AG04449 (cell line): ENCODE measurements around the gene FAM210B.

ENCODE experiments used
- CTCF ChIA-PET: fragments of 350-600 bp; formaldehyde crosslinking; extraction: SDS; loops from one replicate; lab custom pipeline; 2021; ENCODE audit warnings: antibody characterized with exemption; lab: Yijun Ruan, JAX
- POLR2A ChIA-PET: fragments of 400-600, 350-600 bp; formaldehyde crosslinking; extraction: SDS; loops from one replicate; lab custom pipeline; 2020; ENCODE audit warnings: antibody characterized with exemption, inconsistent platforms; lab: Yijun Ruan, JAX
- DNase-seq: peaks from one replicate; pipeline ENCODE4 v3.0.0-alpha.2; 2010; ENCODE audit warnings: low read depth, low spot score
- H3K4me3 ChIP-seq: 2 replicates; pipeline ENCODE4 v1.5.1; 2011; ENCODE audit warnings: low read depth, mild to moderate bottlenecking, control low read depth, low read length
- TF ChIP-seq, protein P1 (sequence below): IDR thresholded peaks from one replicate; pipeline ENCODE4 v1.5.1; 2011; ENCODE audit warnings: mild to moderate bottlenecking, moderate library complexity, low read length, control low read depth, inconsistent platforms; ENCODE audit not compliant: insufficient read depth; ENCODE audit errors: missing control alignments

FAM210B gene, protein sequence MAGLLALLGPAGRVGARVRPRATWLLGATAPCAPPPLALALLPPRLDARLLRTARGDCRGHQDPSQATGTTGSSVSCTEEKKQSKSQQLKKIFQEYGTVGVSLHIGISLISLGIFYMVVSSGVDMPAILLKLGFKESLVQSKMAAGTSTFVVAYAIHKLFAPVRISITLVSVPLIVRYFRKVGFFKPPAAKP

DNA sequence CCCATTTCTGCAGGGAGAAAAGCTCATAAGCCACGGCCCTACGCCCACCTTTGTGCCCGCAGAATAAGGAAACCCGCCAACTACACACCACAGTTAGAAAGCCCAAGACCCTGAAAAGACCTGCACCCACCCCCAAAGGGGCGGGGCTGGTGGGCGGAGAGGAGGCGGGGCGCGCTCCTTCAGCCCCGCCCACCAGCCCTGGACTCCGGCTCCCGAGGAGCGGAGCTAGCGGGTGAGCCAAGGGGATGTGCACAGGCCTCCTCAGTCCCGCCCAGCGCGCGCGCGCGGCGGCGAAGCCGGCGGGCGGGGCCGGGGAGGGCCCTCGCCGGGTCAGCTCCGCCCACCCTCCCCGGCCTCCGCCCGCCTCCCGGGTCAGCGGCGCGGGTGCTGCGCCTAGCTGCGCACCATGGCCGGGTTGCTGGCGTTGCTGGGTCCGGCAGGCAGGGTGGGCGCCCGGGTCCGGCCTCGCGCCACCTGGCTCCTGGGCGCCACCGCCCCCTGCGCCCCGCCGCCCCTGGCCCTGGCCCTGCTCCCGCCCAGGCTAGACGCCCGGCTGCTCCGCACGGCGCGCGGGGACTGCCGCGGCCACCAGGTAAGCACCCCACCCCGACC lies at the start of gene FAM210B:
Gene FAM210B, plus strand, starts transcription at position 375 of the 612 bp plus-strand sequence. Its CDS starts 32 bp downstream, at position 407.
- no peak for DNase-seq
- POLR2A ChIA-PET: interaction anchor here (1.1 kb wide), 1 partner anchor 81 kb away, joined by 5 read pairs; no protein-coding TSS in a partner anchor
- CTCF ChIA-PET: interaction anchor here (0.6 to 3.3 kb wide), 5 partner anchors 15 to 1691 kb away, joined by 3 to 15 read pairs (median 3); no protein-coding TSS in a partner anchor
- peak within 1 kb of the TSS; percentile 83 for H3K4me3 ChIP-seq
- TF ChIP-seq, protein P1, sequence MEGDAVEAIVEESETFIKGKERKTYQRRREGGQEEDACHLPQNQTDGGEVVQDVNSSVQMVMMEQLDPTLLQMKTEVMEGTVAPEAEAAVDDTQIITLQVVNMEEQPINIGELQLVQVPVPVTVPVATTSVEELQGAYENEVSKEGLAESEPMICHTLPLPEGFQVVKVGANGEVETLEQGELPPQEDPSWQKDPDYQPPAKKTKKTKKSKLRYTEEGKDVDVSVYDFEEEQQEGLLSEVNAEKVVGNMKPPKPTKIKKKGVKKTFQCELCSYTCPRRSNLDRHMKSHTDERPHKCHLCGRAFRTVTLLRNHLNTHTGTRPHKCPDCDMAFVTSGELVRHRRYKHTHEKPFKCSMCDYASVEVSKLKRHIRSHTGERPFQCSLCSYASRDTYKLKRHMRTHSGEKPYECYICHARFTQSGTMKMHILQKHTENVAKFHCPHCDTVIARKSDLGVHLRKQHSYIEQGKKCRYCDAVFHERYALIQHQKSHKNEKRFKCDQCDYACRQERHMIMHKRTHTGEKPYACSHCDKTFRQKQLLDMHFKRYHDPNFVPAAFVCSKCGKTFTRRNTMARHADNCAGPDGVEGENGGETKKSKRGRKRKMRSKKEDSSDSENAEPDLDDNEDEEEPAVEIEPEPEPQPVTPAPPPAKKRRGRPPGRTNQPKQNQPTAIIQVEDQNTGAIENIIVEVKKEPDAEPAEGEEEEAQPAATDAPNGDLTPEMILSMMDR: no peak

DNA sequence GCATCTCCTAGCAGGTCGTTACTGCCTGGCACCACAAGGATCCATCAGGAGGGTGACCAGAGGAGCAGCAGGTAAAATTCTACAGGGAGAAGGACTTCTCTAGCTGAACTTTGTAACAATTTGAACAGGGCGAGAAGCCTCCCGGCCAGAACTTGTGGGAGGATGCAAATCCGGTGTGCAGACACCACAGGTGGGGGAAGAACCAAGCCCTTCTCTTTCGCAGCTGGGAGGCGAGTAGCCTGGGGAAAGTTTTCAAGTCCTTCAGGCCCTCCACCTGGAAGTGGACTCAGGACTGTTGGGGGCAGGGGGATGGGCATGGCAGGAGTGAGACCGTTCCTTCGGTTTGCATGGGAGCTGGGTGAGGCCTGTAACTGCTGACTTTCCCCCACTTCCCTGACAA lies 42.7 kb upstream of the FAM210B start:
- no peak overlapping the region for H3K4me3 ChIP-seq
- POLR2A ChIA-PET: no interaction called here
- TF ChIP-seq, protein P1: no peak
- no peak for DNase-seq
- CTCF ChIA-PET: no interaction called here

DNA sequence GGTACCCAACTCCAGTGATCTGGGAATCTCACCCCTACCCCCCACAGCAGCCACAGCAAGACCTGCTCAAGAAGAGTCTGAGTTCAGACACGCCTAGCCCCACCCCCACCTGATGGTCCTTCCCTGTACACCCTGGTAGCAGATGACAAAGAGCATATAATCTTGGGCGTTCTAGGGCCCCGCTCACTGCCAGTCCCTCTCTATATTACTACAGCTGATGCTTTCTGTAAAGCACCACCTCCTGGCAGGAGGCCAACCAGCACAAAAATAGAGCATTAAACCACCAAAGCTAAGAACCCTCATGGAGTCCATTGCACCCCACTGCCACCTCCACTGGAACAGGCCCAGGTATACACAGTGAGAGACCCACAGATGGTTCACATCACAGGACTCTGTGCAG lies 42.3 kb upstream of the FAM210B start:
- ChIA-PET CTCF (no interaction called here), POLR2A (no interaction called here)
- H3K4me3 ChIP-seq: no peak overlapping the region
- TF ChIP-seq, protein P1: no peak
- DNase-seq: no peak

DNA sequence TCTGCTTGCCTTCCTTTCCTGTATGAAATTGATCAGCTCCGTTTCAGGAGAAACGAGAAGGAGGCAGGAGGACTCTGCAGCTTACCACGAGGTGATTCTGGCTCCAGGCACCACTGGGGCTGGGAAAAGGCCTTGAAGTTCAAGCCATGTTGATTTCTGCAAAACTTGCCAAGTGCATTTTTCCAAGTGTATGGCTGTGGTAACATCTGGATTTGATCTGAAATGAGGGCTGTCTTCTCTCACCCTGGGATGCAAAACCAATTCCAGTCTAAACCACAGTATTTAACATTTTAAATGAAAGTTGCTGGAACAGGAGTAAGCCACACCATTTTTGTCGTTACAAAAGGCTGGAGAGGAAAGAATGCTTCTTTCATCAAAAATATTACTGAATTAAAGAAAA lies 36.1 kb upstream of the FAM210B start:
- TF ChIP-seq, protein P1: no peak
- CTCF ChIA-PET: no interaction called here
- no peak overlapping the region for H3K4me3 ChIP-seq
- no peak for DNase-seq
- POLR2A ChIA-PET: no interaction called here

DNA sequence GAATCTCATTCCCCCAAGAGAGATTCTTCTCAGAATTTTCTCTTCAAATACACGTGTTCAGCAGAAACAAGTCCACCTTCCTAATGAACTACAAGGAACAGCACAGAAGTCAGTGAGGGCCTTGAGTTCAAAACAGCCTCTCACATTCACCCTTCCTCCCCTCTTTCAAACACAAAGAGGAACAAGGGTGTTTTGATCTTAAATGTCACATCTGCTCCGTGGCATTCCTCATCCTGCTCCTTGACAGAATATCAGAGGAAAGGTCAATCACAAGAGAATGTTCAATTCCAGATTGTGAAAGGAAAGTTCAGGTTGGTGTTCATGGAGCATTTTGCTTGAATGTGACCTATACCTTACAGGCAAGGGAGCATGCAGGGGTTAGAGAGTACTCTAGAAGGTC lies 35.6 kb upstream of the FAM210B start:
- no peak overlapping the region for H3K4me3 ChIP-seq
- ChIA-PET CTCF (no interaction called here), POLR2A (no interaction called here)
- TF ChIP-seq, protein P1: no peak
- DNase-seq: no peak

DNA sequence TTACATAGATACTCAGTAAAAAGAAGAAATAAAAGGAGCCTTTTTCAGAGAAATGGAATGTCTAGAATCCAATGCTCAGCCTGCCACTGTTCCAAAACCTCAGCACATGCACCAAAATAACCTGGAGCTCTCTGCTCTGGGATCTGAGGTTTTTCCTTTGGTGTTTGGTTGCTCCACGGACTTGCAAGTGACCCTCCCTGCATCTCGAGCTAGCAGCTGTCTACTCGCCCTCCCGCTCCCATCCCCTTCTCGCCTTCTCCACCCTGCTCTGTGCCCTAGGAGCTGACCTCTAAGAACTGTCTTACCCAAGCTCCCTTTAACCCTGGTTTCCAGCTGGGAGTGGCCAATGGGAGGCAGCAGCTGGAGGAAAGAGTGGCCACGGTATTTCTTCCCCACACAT lies 35.1 kb upstream of the FAM210B start:
- DNase-seq: no peak
- H3K4me3 ChIP-seq: no peak overlapping the region
- TF ChIP-seq, protein P1: no peak
- POLR2A ChIA-PET: no interaction called here
- CTCF ChIA-PET: no interaction called here
